Neural cell (in vitro differentiated cells): ENCODE measurements around the gene IL36G. TPM values are rescaled to one million over a fixed set of nuclear protein-coding genes. Genes with fewer than 3 reads are reported as not detected.

ENCODE experiments used
- H2AFZ ChIP-seq: fragments of 200-600, 300-800 bp; sonication (generic), shearing (Covaris generic); 2 replicates; pipeline ENCODE4 v1.6.0; 2014; ENCODE audit warnings: low read depth, mild to moderate bottlenecking, antibody characterized with exemption, low read length, moderate library complexity
- H3F3A ChIP-seq: fragments of 200-600 bp; shearing (Covaris generic); 2 replicates; pipeline ENCODE4 v1.6.1; 2016; ENCODE audit warnings: mild to moderate bottlenecking, moderate library complexity, mixed read lengths, antibody characterized with exemption, low read length; ENCODE audit not compliant: insufficient read depth, poor library complexity, severe bottlenecking
- H3K27ac ChIP-seq: fragments of 200-600, 300-800 bp; sonication (generic), shearing (Covaris generic); 2 replicates; pipeline ENCODE4 v1.5.1; 2014; ENCODE audit warnings: mild to moderate bottlenecking, low read length, moderate library complexity
- H3K27me3 ChIP-seq: fragments of 300-800, 200-600 bp; sonication (generic), shearing (Covaris generic); 2 replicates; pipeline ENCODE4 v1.6.0; 2014; ENCODE audit warnings: mild to moderate bottlenecking, low read depth, low read length, moderate library complexity; ENCODE audit not compliant: insufficient read depth
- H3K36me3 ChIP-seq: fragments of 300-800, 200-600 bp; sonication (generic), shearing (Covaris generic); 2 replicates; pipeline ENCODE4 v1.5.1; 2014; ENCODE audit warnings: mild to moderate bottlenecking, antibody characterized with exemption, low read length, moderate library complexity; ENCODE audit not compliant: insufficient read depth
- H3K4me2 ChIP-seq: fragments of 300-800, 200-600 bp; sonication (generic), shearing (Covaris generic); 2 replicates; pipeline ENCODE4 v1.6.0; 2014; ENCODE audit warnings: mild to moderate bottlenecking, low read length
- H3K4me3 ChIP-seq: fragments of 300-800, 200-600 bp; sonication (generic), shearing (Covaris generic); 2 replicates; pipeline ENCODE4 v1.5.1; 2014; ENCODE audit warnings: mild to moderate bottlenecking, low read length, moderate library complexity
- H3K79me2 ChIP-seq: fragments of 200-600 bp; shearing (Covaris generic); replicated peaks from 2 replicates; pipeline ENCODE4 v1.6.0; 2014; ENCODE audit warnings: mild to moderate bottlenecking, low read length, moderate library complexity; ENCODE audit not compliant: insufficient read depth
- H3K9ac ChIP-seq: fragments of 300-800, 200-600 bp; sonication (generic), shearing (Covaris generic); 2 replicates; pipeline ENCODE4 v1.6.1; 2016; ENCODE audit warnings: mild to moderate bottlenecking, low read length, mixed read lengths
- H3K9me2 ChIP-seq: fragments of 200-600 bp; shearing (Covaris generic); 2 replicates; pipeline ENCODE4 v1.6.1; 2016; ENCODE audit warnings: mild to moderate bottlenecking, low read length, mixed read lengths; ENCODE audit not compliant: insufficient read depth
- H3K9me3 ChIP-seq: fragments of 200-600, 300-800 bp; sonication (generic), shearing (Covaris generic); 2 replicates; pipeline ENCODE4 v1.6.1; 2016; ENCODE audit warnings: mild to moderate bottlenecking, mixed run types, low read length, moderate library complexity, mixed read lengths
- H4K20me1 ChIP-seq: fragments of 200-600 bp; shearing (Covaris generic); 2 replicates; pipeline ENCODE4 v1.6.1; 2016; ENCODE audit warnings: mild to moderate bottlenecking, mixed run types; ENCODE audit not compliant: insufficient read depth
- EP300 ChIP-seq: fragments of 450-650 bp; conservative IDR thresholded peaks from 2 replicates; pipeline ENCODE4 v1.6.1; 2014; ENCODE audit warnings: antibody characterized with exemption, mild to moderate bottlenecking, moderate library complexity; ENCODE audit not compliant: poor library complexity, severe bottlenecking
- EZH2 ChIP-seq: fragments of 200-600, 300-800 bp; shearing (Covaris generic), sonication (generic); IDR thresholded peaks from 2 replicates; pipeline ENCODE4 v1.6.1; 2014; ENCODE audit warnings: antibody characterized with exemption, low read length, borderline replicate concordance, mild to moderate bottlenecking; ENCODE audit not compliant: insufficient read depth, poor library complexity, severe bottlenecking
- MXI1 ChIP-seq: fragments of 450-650 bp; conservative IDR thresholded peaks from 2 replicates; pipeline ENCODE4 v1.6.1; 2014; ENCODE audit warnings: antibody characterized with exemption, mild to moderate bottlenecking; ENCODE audit not compliant: poor library complexity, severe bottlenecking
- POLR2AphosphoS5 ChIP-seq: IDR thresholded peaks from 2 replicates; pipeline ENCODE4 v1.6.1; 2012
- RAD21 ChIP-seq: fragments of 450-650 bp; conservative IDR thresholded peaks from 2 replicates; pipeline ENCODE4 v1.6.1; 2014; ENCODE audit warnings: antibody characterized with exemption, mild to moderate bottlenecking, moderate library complexity
- SMC3 ChIP-seq: fragments of 450-650 bp; conservative IDR thresholded peaks from 2 replicates; pipeline ENCODE4 v1.6.1; 2014; ENCODE audit warnings: antibody characterized with exemption, mild to moderate bottlenecking, moderate library complexity; ENCODE audit not compliant: poor library complexity
- TAF1 ChIP-seq: IDR thresholded peaks from 2 replicates; pipeline ENCODE4 v1.6.1; 2012; ENCODE audit warnings: low read depth
- polyA plus RNA-seq: library from polyadenylated mRNA; depleted of rRNA; stranded (reverse); fragments of >200 nt; gene quantifications from 2 replicates; pipeline ENCODE4 v1.2.3, GENCODE V29; 2014
- TF ChIP-seq, protein P1 (sequence below): fragments of 450-650 bp; IDR thresholded peaks from 2 replicates; pipeline ENCODE4 v1.5.1; 2014; ENCODE audit warnings: antibody characterized with exemption, mild to moderate bottlenecking, moderate library complexity; ENCODE audit not compliant: poor library complexity, severe bottlenecking
- TF ChIP-seq, protein P2 (sequence below): IDR thresholded peaks from 2 replicates; pipeline ENCODE4 v1.6.1; 2012; ENCODE audit warnings: borderline replicate concordance

IL36G gene
- polyA plus RNA-seq, 1 donor from 2014 or later: not detected

DNA sequence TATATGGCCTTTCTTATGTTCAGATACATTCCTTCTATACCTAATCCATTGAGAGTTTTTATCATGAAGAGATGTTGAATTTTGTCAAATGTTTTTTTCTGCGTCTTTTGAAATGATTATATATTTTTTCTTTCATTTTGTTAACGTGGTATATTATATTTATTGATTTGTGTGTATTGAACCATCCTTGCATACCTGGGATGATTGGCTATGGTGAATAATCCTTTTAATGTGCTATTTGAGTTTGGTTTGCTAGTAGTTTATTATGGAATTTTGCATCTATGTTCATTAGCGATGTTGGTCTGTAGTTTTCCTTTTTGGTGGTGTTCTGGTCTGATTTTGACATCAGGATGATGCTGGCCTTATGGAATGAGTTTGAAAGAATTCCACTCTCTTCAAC lies 11.8 kb downstream of the IL36G start:
- H2AFZ ChIP-seq: no peak overlapping the region
- H3F3A ChIP-seq: no peaks in the 10 kb centered on the region
- no peaks in the 10 kb centered on the region for H4K20me1 ChIP-seq
- H3K9me2 ChIP-seq: no peaks in the 10 kb centered on the region
- H3K4me2 ChIP-seq: no peak overlapping the region
- TF ChIP-seq SMC3 (no peak), EZH2 (no peak), POLR2AphosphoS5 (no peak), MXI1 (no peak), EP300 (no peak)
- TF ChIP-seq, protein P1, sequence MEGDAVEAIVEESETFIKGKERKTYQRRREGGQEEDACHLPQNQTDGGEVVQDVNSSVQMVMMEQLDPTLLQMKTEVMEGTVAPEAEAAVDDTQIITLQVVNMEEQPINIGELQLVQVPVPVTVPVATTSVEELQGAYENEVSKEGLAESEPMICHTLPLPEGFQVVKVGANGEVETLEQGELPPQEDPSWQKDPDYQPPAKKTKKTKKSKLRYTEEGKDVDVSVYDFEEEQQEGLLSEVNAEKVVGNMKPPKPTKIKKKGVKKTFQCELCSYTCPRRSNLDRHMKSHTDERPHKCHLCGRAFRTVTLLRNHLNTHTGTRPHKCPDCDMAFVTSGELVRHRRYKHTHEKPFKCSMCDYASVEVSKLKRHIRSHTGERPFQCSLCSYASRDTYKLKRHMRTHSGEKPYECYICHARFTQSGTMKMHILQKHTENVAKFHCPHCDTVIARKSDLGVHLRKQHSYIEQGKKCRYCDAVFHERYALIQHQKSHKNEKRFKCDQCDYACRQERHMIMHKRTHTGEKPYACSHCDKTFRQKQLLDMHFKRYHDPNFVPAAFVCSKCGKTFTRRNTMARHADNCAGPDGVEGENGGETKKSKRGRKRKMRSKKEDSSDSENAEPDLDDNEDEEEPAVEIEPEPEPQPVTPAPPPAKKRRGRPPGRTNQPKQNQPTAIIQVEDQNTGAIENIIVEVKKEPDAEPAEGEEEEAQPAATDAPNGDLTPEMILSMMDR: no peak
- TF ChIP-seq, protein P2, sequence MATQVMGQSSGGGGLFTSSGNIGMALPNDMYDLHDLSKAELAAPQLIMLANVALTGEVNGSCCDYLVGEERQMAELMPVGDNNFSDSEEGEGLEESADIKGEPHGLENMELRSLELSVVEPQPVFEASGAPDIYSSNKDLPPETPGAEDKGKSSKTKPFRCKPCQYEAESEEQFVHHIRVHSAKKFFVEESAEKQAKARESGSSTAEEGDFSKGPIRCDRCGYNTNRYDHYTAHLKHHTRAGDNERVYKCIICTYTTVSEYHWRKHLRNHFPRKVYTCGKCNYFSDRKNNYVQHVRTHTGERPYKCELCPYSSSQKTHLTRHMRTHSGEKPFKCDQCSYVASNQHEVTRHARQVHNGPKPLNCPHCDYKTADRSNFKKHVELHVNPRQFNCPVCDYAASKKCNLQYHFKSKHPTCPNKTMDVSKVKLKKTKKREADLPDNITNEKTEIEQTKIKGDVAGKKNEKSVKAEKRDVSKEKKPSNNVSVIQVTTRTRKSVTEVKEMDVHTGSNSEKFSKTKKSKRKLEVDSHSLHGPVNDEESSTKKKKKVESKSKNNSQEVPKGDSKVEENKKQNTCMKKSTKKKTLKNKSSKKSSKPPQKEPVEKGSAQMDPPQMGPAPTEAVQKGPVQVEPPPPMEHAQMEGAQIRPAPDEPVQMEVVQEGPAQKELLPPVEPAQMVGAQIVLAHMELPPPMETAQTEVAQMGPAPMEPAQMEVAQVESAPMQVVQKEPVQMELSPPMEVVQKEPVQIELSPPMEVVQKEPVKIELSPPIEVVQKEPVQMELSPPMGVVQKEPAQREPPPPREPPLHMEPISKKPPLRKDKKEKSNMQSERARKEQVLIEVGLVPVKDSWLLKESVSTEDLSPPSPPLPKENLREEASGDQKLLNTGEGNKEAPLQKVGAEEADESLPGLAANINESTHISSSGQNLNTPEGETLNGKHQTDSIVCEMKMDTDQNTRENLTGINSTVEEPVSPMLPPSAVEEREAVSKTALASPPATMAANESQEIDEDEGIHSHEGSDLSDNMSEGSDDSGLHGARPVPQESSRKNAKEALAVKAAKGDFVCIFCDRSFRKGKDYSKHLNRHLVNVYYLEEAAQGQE: no peak
- H3K36me3 ChIP-seq: no peaks in the 10 kb centered on the region
- no peak overlapping the region for H3K9ac ChIP-seq
- H3K9me3 ChIP-seq: no peaks in the 10 kb centered on the region
- no peaks in the 10 kb centered on the region for H3K27me3 ChIP-seq
- no peak overlapping the region for H3K27ac ChIP-seq
- H3K4me3 ChIP-seq: no peak overlapping the region
- H3K79me2 ChIP-seq: no peaks in the 10 kb centered on the region

DNA sequence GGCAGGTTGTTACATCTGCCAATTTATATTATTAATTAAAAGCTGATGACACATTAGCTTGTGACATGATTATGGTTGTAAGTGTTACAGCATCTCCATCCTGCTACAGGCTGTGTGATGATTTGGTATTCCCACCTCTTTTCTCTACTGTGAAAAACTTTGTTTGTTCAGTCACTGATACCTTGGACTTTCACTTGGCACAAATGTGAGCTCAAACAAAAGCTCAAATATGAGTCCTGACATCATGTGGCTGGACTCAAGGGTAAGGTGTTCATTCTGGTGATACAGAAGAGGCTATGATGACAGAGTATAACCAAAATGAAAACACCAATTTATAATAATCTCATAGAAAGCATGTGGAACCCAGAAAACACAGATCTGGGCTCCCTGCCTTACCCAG lies 16.0 kb downstream of the IL36G start:
- TF ChIP-seq, protein P1: no peak
- TF ChIP-seq EZH2 (no peak), MXI1 (no peak), POLR2AphosphoS5 (no peak), RAD21 (no peak), EP300 (no peak), TAF1 (no peak), SMC3 (no peak)
- TF ChIP-seq, protein P2: no peak
- H3K27me3 ChIP-seq: no peaks in the 10 kb centered on the region
- no peak overlapping the region for H2AFZ ChIP-seq
- no peaks in the 10 kb centered on the region for H4K20me1 ChIP-seq
- H3K27ac ChIP-seq: no peak overlapping the region
- no peak overlapping the region for H3K4me2 ChIP-seq
- H3K9me2 ChIP-seq: no peaks in the 10 kb centered on the region
- no peak overlapping the region for H3K4me3 ChIP-seq
- no peaks in the 10 kb centered on the region for H3K79me2 ChIP-seq
- H3K9me3 ChIP-seq: no peaks in the 10 kb centered on the region
- no peaks in the 10 kb centered on the region for H3F3A ChIP-seq
- no peak overlapping the region for H3K9ac ChIP-seq
- H3K36me3 ChIP-seq: no peaks in the 10 kb centered on the region
